Measurements from ENCODE around the gene DOCK1.

GRCh38 chr10:126878594-126878993 is 26.6 kb upstream of the DOCK1 start:
- TF ChIP-seq CTCF (IDR thresholded peaks at IDR 0.05) (no peak), EP300 (IDR thresholded peaks at IDR 0.05) (no peak), POLR2AphosphoS5 (IDR thresholded peaks at IDR 0.05) (no peak), POLR2A (IDR thresholded peaks at IDR 0.05) (no peak)
